ENCODE measurements around the gene FMNL2.
"Not testable (repeated sequence)": the region's sequence is repeated elsewhere in the genome, so short reads cannot be mapped to it uniquely, and the experiment has no call there.

Gene FMNL2

DNA sequence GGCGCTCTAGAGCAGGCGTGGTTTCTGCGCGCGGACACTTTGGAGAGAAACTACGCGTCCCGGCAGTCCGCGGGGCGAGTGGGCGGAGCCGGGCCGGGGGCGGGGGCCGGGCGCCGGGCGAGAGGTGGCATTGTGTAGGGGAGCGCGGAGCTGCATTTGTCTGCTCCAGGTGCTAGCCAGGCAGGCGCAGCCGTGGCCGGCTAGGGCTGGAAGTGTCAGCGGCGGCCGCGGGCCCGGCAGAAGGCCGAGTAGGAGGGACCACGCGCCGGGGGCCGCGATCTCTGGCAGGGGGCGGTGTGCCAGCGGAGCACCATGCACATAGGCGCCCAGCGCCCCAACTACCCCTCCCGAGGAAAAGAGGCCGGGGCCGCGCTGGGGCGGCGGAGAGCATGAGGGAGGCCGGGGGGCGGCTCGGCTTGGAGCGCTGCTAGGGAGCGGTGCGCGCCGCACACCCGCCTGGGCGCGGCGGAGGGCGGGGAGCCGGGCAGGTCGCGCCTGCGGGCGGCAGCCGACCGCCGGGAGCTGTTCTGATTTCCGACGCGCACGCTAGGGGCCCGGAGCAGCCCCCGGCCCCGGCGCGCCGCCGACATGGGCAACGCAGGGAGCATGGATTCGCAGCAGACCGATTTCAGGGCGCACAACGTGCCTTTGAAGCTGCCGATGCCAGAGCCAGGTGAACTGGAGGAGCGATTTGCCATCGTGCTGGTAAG lies at the start of gene FMNL2:
TSS of gene FMNL2 (plus strand) at position 159 of the 710 bp plus-strand sequence.
- peak; percentile 21 for DNase-seq

DNA sequence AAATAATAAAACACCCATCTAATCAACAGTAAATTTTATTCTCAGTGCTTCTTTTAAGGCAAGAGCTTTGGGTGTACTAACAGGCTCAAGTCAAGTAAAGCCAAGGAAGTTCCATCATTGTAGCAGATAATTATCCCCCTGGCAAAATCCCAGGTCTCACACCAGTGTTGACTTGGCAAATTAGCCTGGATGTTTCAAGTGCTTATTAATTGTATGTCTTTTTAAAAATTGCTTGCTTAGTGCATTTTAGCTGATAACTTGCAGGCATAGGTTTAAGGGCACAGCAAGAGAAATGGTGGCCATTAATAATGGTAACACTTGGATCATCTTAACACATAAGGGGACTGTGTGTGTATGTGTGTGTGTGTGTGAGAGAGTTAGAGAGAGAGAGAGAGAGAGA lies 42.0 kb upstream of the FMNL2 start:
- DNase-seq: no peak

DNA sequence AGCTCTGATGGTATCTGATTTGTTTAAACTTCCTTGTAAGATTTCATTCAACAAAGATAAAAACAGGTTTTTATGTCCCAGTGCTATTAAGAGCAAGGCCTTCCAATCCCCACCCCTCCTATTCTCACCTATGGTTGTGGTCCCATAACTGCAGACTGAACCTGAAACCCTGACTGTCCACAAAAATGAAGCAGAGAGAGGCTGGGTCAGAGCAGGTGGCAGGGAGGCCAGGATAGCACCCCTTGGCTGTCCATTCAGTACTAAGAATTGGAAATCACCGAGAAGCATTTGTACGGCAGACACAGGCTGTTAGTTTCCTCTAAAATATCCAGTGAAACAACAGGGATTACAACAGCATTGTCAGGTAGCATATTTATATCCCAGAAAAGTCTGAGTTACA lies 37.3 kb upstream of the FMNL2 start:
- DNase-seq: no peak

DNA sequence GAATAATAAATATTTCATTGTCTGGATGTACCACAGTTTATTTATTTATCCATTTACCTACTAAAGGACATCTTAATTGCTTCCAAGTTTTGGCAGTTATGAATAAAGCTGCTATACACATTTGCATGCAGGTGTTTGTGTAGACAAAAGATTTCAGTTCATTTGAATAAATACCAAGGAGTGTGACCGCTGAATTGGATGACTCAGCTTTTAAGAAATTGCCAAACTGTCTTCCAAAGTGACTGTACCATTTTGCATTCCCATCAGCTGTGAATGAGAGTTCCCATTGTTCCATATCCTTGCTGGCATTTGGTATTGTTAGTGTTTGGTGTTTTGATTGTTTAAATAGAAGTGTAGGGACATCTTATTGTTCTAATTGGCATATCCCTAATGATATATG lies 36.2 kb upstream of the FMNL2 start:
- DNase-seq: no peak

DNA sequence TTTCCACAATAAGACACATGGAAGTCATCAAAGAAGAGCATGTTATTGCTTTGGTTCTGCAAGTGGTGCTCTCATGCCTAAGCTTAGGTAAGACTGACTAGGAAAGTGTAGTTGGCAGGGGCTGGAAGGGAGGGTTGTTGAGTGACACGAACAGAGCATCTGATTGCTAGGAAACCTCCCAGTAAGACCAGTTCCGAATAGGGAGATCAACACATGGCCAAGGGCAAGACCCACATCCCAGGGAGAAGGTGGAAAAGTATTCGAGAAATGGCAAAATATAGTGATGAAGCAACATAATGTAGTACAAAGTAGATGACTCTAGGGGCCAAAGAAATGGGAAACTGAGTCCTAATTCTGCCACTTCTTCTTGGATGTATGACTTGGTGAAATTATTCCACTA lies 33.8 kb upstream of the FMNL2 start:
- DNase-seq: no peak

DNA sequence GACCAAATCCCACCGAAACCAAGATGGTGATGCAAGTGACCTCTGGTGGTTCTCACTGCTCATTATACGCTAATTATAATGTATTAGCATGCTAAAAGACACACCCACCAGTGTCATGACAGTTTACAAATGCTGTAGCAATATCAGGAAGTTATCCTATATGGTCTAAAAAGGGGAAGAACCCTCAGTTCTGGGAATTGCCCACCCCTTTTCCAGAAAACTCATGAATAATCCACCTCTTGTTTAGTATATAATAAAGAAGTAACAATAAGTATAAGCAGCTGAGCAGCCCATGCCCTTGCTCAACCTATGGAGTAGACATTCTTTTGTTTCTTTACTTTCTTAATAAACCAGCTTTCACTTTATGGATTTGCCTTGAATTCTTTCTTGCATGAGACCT lies 31.0 kb upstream of the FMNL2 start:
- no peak for DNase-seq

DNA sequence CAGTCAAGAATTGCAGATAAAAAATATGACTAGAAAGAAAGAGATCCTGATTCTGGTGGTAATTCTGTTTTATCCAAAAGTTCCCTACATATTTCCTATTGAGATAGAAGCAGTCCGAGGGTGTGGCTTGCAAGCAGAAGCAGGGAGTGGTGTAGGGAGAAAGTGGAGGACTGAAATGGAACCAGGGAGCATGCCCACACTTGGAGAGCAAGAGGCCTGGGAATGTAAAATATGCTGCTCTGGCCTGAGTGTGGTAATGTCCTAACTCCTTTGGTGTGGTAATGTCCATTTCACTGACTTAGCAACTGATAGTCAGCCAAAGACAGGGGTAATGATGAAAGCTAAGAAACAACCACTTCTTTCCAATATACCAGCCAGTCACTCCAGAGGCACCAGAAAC lies 30.1 kb upstream of the FMNL2 start:
- no peak for DNase-seq

DNA sequence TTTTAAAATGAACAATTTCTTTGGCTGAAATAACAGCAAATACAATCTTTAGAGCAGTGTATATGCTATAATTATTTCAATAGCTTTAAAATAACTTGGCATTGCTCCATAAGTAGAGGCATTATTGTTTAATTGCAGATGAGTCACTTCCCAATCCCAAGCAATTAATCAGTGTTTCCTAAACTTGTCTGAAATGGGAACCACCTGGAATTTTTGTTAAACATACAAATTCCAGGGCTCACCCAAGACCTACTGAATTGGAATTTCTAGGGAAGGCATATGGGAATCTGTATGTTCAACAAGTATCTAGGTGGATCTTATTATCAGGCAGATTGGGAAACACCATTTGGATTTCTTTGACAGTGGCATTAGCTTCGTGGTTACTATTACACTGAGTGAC lies 27.1 kb upstream of the FMNL2 start:
- DNase-seq: no peak

DNA sequence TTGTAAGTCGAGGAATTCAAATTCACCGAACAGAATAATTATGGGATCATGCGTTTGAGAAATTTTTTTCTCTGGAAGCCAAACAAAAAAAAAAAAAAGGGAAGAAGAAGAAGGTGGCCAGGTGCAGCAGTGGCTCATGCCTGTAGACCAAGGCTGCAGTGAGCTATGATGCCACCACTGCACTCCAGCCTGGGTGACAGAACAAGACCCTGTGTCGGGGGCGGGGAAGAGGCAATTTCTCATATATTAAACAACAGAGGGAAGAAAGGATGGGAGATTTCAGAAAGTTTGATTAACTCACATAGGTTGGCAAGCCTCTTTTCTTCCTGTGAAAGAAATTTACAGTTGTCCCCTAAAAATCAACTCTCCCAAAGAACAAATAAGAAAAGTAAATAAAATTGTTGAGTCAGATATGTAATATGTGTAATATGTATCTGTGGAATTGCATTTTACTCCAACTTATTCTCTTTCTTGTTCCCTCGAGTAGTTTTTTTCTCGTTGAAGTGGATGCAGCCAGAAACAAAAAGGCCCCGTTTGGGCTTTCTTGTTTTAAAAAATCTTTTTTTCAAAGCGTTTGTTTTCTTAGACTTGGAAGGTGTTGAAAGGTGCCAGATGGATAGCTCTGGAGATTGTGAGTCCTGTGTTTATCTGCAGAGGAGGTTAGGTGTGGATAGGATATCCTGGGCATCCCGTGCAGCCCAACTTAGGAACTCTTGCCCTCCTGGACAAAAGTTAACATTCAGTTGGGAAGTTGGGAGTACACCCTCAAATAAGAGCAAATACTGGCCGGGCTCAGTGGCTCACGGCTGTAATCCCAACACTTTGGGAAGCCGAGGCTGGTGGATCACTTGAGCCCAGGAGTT lies 25.4 kb upstream of the FMNL2 start:
- no peak for DNase-seq

DNA sequence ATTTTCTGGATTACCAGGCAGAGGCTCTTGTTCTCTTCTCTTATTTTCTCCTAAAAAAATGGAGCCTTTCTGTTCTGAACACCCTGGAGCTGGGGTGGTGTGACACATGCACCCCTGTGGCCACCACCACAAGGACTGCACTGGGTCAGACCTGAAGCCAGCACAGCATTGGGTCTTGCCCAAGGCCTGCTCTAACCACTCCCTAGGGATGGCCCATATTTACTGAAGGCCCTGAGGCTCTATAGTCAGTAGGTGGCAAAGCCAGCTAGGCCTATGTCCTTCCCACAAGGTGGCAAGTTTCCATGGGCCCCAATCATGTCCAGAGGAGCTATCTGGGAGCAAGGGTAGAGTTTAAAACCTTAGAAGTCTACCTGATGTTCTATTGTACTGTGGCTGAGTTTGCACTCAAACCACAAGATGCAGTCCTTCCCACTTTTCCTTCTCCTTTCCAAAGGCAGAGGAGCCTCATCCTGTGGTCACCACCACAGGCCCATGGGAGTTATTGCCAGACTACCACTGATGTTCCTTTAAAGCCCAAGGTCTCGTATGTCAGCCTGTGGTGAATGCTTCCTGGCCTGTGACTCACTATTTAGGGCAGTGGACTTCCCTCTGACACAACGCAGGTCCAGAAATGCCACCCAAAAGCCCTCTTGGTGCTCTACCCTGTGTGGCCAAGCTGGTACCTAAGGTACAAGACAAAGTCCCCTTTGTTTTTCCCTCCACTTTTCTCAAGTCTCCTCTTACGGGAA lies 15.0 kb upstream of the FMNL2 start:
- no peak for DNase-seq

DNA sequence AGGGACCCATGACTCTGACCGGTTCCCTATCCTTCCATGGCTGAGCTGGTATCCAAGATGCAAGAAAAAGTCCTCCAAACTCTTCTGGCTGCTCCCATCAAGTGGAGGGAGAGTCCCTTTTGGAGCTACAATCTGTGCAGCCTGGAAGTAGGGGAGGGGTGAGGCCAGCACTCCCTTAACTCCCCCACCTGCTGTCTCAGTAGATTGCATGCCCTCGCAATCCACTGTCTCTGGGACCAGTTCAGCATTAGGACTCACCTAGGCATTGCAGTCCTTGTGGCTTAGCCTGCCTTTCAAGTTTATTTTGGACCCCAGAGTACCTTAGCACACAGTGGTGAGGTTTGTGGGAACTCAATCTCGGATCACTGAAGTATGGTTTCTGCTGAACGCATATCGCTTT lies 14.2 kb upstream of the FMNL2 start:
- no peak for DNase-seq

DNA sequence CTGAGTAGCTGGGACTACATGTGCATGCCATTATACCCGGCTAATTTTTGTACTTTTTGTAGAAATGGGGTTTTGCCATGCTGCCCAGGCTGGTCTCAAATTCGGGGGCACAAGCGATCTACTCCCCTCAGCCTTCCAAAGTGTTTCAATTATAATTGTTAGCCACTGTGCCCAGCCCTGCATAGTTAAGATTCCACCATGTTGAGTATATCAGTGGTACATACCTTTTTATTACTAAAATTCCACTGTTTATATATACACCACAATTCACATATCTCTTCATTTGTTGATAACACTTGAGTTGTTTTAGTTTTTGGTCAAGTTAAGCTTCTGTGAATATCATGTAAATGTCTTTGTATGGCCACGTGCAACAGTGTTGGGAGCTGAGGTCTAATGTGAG lies 12.8 kb upstream of the FMNL2 start:
- no peak for DNase-seq

DNA sequence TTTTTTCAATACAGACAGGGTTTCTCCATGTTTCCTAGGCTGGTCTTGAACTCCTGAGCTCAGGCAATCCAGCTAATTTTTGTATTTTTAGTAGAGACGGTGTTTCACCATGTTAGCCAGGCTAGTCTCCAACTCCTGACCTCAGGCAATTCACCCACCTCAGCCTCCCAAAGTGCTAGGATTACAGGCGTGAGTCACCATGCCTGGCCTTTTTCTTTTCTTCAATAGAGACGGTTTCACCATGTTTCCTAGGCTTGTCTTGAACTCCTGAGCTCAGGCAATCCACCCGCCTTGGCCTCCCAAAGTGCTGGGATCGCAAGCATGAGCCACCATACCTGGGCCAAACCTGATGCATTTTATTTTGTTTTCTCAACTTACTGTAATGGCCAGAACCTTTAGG lies 9.8 kb upstream of the FMNL2 start:
- DNase-seq: not testable (repeated sequence)

DNA sequence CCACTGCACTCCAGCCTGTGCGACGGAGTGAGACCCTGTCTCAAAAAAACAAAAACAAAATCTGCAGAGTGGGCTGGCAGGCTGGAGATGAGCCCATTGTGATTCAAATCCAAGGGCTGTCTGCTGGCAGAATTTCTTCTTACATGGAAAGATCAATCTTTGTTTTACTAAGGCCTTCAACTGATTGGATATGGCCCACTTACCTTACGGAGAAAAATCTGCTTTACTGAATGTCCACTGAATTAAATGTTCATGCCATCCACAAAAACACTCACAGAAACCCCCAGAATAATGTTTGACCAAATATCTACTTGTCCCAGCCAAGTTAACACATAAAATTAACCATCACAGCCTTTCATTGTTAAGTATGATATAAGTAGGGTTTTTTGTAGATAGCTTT lies 8.3 kb upstream of the FMNL2 start:
- DNase-seq: no peak

DNA sequence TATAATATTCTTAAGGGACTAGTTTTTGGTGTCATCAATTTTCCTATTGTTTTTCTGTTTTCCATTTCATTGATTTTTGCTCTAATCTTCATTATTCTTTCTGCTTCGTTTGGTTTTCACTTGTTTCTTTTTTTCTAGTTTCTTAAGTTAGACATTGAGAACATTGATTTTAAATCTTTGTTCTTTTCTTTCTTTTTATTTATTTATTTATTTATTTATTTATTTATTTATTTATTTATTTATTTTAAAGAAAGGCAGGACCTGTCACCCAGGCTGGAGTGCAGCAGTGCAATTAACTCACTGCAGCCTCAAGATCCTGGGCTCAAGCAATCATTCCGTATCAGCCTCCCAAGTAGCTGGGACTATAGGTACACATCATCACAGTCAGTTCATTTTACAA lies 7.0 kb upstream of the FMNL2 start:
- no peak for DNase-seq

DNA sequence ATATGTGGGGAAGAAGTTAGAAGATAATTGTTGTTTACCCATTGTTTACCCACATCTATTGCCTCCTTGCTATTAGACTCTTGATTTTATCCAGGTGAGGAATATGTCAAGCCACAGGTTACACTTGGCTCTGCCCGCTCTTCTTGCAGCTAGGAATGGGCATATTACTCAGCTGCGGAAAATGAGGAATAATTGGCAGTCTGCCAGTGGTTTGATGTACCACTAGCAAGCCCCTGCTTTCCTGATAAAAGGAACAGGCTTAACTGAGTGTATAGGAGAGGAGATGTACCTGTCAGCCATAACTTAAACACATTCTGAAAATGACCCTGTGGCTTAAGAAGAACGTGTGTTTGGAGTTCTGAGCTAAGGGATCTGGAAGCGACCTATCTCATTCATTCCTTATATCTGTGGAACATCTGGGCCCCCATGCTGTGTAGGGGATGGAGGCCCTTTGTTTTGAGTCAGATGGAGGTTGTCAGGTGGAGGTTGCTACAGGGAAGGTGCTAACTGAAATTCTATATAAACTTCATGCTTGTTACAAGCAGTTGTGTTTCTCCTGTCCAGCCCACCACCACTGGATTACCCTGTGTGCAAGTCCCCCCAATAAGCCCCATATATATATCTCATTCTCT lies 4.6 kb upstream of the FMNL2 start:
- no peak for DNase-seq

DNA sequence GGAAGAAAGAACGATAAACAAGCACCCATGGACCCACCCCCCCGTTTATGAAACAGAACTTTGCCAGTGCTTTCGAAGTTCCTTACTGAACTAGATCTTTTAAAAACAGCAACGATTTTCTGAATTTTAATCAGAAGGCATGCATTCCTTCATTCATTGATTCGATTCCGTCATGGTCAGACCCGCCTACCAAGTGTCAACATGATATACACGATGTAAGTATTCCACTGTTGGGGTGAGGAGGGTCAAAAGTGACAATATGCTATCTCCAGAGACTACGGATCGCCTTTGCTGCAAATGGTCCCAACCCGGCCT lies 316 bp upstream of the FMNL2 start:
- DNase-seq: no peak

DNA sequence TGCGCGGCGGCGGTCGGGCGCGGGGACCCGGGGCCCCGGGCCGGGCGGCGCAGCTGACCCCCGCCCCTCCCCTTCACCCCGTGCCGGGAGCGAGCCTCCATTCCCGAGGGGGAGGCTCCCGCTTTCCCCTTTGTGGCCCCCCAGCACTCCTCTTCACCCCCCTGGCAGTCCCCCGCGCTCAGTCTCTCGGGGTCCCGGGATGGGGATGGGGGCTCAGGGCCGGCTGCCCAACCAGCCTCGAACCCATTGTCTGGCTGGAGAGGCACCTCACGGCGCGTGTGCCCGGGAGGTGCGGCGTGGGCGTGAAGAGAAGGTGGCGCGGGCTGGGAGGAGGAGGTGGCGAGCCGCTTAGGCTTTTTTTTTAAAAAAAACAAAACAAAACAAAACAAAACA lies 748 bp downstream of the FMNL2 start:
- DNase-seq: no peak

DNA sequence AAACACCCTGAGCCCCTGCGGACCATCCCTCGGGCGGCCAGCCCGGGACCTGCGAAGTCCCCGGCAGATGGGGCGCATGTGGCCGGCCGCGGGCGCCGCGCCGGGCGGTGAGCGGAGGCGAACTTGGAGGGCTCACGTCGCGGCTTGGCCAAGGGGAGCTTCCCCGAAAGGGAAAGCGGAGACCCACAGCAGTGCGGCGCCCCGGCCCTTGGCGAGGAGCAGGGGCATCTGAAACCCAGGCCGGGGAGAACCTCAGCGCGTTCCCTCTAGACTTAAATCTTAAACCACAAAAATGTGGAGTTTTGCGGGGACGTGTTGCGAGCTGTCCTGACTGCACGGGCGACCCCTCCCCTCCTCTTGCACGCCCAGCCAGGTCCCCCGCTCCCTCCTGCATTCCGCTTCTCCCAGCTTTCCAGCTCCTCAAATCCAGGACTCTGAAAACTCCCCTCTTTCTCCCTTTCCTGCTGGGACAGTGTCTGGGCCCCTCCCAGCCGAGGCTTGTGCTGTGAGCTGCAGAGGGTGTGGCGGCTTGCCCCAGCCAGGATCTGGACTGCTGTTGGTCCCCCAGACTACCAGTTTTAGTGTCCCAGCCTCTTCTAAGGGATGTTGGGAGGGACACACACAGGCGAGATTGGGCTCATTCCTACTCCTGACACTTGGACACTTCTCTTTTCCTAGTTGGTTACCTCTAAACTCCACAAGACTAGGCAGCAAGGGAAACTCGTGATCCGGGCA lies 1.3 kb downstream of the FMNL2 start:
- DNase-seq: no peak

DNA sequence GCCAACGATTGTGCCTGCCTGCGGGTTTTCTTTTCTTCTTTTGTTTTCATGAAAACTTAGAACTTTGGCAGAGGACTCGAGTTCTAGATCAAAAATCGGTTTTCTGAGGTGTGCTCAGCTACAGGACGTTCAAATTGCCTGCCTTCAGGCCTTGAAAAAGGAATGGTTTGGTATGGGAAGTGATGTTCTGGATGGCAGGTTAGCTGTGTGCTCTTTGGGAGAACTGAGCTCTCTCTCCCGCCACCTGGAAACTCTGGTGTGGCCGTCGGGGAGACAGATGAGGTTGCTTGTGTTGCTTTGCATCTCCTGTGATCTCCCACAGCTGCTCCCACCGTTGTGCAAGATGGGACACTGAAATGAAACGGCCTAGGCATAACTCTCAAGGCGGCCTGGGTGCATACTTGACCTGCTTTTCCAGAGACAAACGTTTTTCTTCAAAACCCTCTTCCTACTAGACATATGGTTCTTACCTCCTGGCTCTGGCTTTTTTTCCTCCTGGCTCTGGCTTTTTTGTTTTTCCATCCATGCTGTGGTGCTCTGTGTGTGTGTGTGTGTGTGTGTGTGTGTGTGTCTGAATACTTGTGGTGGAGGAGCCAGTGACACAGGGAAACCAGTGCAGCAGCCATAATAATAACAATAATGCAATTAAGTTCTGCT lies 2.0 kb downstream of the FMNL2 start:
- DNase-seq: no peak

DNA sequence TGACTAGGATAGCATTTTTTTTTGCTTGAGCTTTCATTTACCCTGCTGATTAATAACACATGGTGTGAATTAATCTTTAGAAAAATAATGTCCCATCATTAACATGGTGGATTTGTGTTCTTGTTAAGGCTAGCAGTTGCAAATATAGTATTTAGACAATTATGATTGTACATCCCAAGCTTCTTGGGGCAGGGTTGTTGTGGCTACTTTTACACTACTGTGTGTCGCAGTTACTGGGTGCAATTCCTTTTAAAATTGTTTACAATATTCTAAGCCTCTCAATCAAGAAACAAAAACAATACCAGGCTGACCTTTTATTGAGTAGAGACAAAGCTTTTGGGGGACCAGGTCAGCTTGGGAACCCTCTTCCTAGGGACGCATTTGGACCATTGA lies 2.5 kb downstream of the FMNL2 start:
- DNase-seq: no peak

DNA sequence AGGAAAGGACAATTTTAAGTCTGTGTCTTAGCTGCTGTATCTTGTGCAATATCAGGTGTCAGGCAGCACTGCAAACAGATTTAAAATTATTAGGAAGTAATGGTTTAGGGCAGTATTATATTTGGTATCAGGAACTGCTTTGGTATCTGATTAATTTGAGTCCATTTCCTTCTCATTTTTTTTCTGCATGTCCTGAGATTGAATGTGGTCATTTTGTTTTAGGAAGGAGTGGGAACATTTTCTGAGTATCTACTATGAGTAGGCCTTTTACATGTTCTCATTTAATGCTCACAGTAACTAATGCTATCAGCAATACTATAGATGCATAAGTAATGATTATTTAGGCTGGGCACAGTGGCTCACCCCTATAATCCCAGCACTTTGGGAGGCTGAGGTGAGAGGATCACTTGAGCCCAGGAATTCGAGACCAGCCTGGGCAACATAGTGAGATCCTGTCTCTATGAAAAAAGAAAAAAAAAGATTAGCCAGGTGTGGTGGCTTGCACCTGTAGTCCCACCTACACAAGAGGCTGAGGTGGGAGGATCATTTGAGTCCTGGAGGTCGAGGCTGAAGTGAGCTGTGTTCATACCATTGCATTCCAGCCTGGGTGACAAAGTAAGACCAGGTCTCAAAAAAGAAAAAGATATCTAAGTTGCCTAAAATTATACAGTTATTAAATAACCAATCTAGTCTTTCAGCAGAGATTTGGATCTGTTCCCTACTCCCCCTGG lies 4.7 kb downstream of the FMNL2 start:
- no peak for DNase-seq

Measured in KG1 (cell line).